MM.1S (cell line): ENCODE data around the gene ACTR1B.
"Not testable (repeated sequence)": the region's sequence is repeated elsewhere in the genome, so short reads cannot be mapped to it uniquely, and the experiment has no call there.

Experiments
- DNase-seq: peaks from one replicate; pipeline ENCODE4 v3.0.0-alpha.2; 2015
- H2AFZ ChIP-seq: fragments of 300-600 bp; sonication (generic); 2 replicates; pipeline ENCODE4 v1.6.0; 2016; ENCODE audit warnings: antibody characterized with exemption, low read length
- H3F3A ChIP-seq: fragments of 300-600 bp; sonication (generic); 2 replicates; pipeline ENCODE4 v1.6.1; 2016; ENCODE audit warnings: mild to moderate bottlenecking, antibody characterized with exemption, low read length, moderate library complexity, mixed read lengths; ENCODE audit not compliant: insufficient read depth
- H3K27ac ChIP-seq: fragments of 300-600 bp; sonication (generic); 2 replicates; pipeline ENCODE4 v1.5.1; 2016; ENCODE audit warnings: mild to moderate bottlenecking, low read length
- H3K27me3 ChIP-seq: fragments of 300-600 bp; sonication (generic); replicated peaks from 2 replicates; pipeline ENCODE4 v1.6.0; 2016; ENCODE audit warnings: low read length; ENCODE audit not compliant: insufficient read depth
- H3K36me3 ChIP-seq: fragments of 300-600 bp; sonication (generic); replicated peaks from 2 replicates; pipeline ENCODE4 v1.6.1; 2016; ENCODE audit warnings: mild to moderate bottlenecking, low read length, mixed read lengths; ENCODE audit not compliant: insufficient read depth
- H3K4me1 ChIP-seq: fragments of 300-600 bp; sonication (generic); 2 replicates; pipeline ENCODE4 v1.6.1; 2016; ENCODE audit warnings: low read length, mixed read lengths
- H3K4me2 ChIP-seq: fragments of 300-600 bp; sonication (generic); 2 replicates; pipeline ENCODE4 v1.6.0; 2016; ENCODE audit warnings: low read depth, low read length
- H3K4me3 ChIP-seq: fragments of 300-600 bp; sonication (generic); 2 replicates; pipeline ENCODE4 v1.5.1; 2016; ENCODE audit warnings: low read length, mixed read lengths
- H3K79me2 ChIP-seq: fragments of 300-600 bp; sonication (generic); 2 replicates; pipeline ENCODE4 v1.6.1; 2016; ENCODE audit warnings: mixed run types, low read length, mixed read lengths
- H3K9ac ChIP-seq: fragments of 300-600 bp; sonication (generic); 2 replicates; pipeline ENCODE4 v1.6.1; 2016; ENCODE audit warnings: low read length, mixed read lengths
- H3K9me2 ChIP-seq: fragments of 300-600 bp; sonication (generic); replicated peaks from 2 replicates; pipeline ENCODE4 v1.6.1; 2016; ENCODE audit warnings: mild to moderate bottlenecking, low read length, mixed read lengths; ENCODE audit not compliant: insufficient read depth
- H3K9me3 ChIP-seq: fragments of 300-600 bp; sonication (generic); replicated peaks from 2 replicates; pipeline ENCODE4 v1.6.1; 2016; ENCODE audit warnings: mild to moderate bottlenecking, low read length, mixed read lengths; ENCODE audit not compliant: insufficient read depth
- H4K20me1 ChIP-seq: fragments of 300-600 bp; sonication (generic); 2 replicates; pipeline ENCODE4 v1.6.1; 2016; ENCODE audit warnings: mild to moderate bottlenecking, low read length, moderate library complexity, mixed read lengths; ENCODE audit not compliant: insufficient read depth
- EZH2 ChIP-seq: fragments of 300-600 bp; sonication (generic); optimal IDR thresholded peaks from 2 replicates; pipeline ENCODE3; 2017; ENCODE audit warnings: low read depth, mild to moderate bottlenecking, antibody characterized with exemption, low read length, mixed read lengths
- EZH2phosphoT487 ChIP-seq: fragments of 300-600 bp; sonication (generic); IDR thresholded peaks from 2 replicates; pipeline ENCODE4 v1.6.1; 2018; ENCODE audit warnings: antibody characterized with exemption, low read length
- TF ChIP-seq, protein P1 (sequence below): fragments of 300-600 bp; sonication (generic); IDR thresholded peaks from 2 replicates; pipeline ENCODE4 v1.5.1; 2016; ENCODE audit warnings: antibody characterized with exemption, low read length, mixed read lengths

Gene ACTR1B

DNA sequence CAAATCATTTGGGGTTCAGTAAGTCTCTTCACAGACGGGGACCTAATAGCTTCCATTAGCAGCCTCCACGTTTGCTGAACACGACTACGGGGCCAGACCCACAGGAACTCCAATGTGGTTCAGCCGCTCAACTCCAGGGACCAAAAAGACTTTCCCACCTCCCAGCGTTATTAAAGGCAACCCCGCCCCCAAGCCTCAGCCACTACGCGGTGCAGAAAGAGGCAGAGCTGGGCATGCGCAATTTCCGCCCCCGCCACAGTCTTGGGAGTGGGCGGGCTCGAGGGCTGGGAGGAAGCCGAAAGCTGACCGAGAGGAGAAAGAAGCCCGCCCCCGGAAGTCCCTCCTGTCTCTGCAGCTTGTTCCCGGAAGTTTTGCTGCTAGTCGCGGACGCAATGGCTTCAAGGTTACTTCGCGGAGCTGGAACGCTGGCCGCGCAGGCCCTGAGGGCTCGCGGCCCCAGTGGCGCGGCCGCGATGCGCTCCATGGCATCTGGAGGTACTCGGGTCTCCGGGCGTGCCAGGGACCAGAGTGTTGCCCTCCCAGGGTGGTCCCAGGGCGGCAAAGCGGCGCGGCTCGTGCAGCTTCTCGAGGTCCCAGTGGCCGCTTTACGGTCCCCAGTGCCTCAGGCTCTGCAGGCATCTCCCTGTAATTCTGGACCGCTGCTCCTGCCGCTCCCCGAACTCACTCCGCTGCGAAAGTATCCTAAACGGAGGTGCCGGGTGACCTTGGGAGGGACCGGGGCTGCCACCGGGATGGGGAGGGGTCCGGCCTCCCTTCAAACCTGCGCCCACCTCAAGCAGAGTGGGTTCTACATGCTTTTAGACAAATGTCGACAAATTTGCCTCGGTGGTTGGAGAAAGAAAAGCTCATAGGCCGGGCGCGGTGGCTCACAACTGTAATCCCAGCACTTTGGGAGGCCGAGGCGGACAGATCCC, 17.9 kb downstream of the ACTR1B start, which contains the start of gene COX5B:
TSS of gene COX5B (plus strand) at position 368 of the 935 bp plus-strand sequence. CDS start at position 393, 25 bp downstream.
- Histone ChIP-seq H3K4me3 (peak within 1 kb of the TSS; percentile 100), H3K79me2 (peaks cover 25% of the 10 kb centered on the region), H3K27ac (peak within 1 kb of the TSS; percentile 57; the same call in 1 of the 2 replicates), H3K4me2 (peak within 1 kb of the TSS; percentile 89), H3F3A (peaks cover 15% of the 10 kb centered on the region), H3K4me1 (peaks cover 5% of the 10 kb centered on the region; the same call in 1 of the 2 replicates), H4K20me1 (no peaks in the 10 kb centered on the region), H3K36me3 (peaks cover 13% of the 10 kb centered on the region; the same call in 1 of the 2 replicates), H3K9me2 (no peaks in the 10 kb centered on the region), H3K9ac (peak within 1 kb of the TSS; percentile 98), H3K27me3 (no peaks in the 10 kb centered on the region), H3K9me3 (no peaks in the 10 kb centered on the region), H2AFZ (peak within 1 kb of the TSS; percentile 88)
- no peak for TF ChIP-seq EZH2
- TF ChIP-seq, protein P1, sequence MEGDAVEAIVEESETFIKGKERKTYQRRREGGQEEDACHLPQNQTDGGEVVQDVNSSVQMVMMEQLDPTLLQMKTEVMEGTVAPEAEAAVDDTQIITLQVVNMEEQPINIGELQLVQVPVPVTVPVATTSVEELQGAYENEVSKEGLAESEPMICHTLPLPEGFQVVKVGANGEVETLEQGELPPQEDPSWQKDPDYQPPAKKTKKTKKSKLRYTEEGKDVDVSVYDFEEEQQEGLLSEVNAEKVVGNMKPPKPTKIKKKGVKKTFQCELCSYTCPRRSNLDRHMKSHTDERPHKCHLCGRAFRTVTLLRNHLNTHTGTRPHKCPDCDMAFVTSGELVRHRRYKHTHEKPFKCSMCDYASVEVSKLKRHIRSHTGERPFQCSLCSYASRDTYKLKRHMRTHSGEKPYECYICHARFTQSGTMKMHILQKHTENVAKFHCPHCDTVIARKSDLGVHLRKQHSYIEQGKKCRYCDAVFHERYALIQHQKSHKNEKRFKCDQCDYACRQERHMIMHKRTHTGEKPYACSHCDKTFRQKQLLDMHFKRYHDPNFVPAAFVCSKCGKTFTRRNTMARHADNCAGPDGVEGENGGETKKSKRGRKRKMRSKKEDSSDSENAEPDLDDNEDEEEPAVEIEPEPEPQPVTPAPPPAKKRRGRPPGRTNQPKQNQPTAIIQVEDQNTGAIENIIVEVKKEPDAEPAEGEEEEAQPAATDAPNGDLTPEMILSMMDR: no peak
- no peak for TF ChIP-seq EZH2phosphoT487
- DNase-seq: peak; percentile 98

DNA sequence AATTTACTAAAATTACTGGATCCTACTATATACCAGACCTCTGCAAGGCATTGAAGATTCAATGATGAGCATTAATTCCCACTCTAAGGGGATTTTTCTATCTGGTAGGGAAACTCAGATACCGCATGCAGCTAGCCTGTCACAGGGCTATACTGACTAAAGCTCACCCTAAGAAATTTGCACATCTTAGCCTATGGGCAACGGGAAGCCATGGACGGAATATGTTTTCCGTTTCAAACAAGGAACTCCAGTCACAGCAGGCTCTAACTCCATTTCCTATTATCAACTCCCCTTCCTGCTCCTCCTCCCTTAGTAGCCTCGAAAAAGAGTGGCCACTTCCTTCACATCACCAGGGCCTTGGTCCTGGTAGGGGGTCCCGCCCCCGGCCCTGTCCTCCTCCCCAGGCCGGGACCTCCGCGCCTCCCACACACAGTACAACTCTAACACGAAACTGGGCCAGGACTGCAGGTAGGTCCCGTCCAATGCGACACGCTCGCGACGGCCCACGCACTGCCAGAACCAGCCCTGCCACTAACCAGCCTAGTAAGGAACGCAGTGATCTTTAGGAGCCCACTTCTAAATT, 18.6 kb downstream of the ACTR1B start:
- TF ChIP-seq, protein P1: no peak
- TF ChIP-seq EZH2: no peak
- no peak for TF ChIP-seq EZH2phosphoT487
- H3K27ac ChIP-seq: peak overlapping the region; percentile 35; the same call in 1 of the 2 replicates
- DNase-seq: no peak

DNA sequence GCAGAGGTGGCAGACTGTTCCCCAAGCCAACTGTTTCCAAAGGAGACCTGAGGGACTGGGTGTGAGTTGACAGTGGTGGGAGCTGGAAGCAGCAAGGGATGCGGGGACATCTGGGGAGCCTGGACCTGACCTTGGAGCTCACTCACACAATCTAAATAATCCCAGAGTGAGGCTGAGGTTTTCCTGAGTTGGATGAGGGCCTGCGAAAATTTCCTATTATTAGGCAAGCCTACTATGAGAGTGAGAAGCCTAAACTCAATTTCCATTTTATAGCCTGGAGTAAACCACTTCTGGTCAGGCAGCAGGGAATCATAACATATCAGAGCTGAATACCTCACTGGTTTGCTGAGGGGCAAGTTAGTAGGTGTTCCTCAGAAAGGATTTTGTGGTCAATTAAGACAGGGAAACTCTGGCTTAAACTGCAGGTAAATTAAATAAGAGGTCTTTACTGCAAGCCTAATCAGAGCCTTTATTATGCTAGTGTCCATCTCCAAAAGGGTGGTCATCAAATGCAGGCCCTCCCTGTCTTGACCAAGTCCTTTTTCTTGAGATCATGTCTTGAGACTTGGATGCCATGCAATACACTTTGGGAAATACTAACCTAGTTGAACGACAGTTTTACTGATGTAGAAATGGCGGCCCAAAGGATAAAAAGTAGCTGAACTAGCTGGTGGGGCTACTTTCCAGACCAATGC, 19.7 kb downstream of the ACTR1B start:
- TF ChIP-seq EZH2 (no peak), EZH2phosphoT487 (no peak)
- TF ChIP-seq, protein P1: no peak
- H3K27ac ChIP-seq: no peak overlapping the region
- H3K9ac ChIP-seq: no peak overlapping the region

More for the DNA sequence above, 18.6 kb downstream of the ACTR1B start:
- H2AFZ ChIP-seq: peak overlapping the region; percentile 88
- H3K79me2 ChIP-seq: peaks cover 25% of the 10 kb centered on the region
- peaks cover 14% of the 10 kb centered on the region for H3F3A ChIP-seq
- H3K9me2 ChIP-seq: no peaks in the 10 kb centered on the region
- peak overlapping the region; percentile 100 for H3K4me3 ChIP-seq
- H3K4me2 ChIP-seq: peak overlapping the region; percentile 89
- peak overlapping the region; percentile 52; the same call in 1 of the 2 replicates for H3K9ac ChIP-seq
- H3K36me3 ChIP-seq: peaks cover 13% of the 10 kb centered on the region; the same call in 1 of the 2 replicates
- H3K4me1 ChIP-seq: peaks cover 5% of the 10 kb centered on the region; the same call in 1 of the 2 replicates
- no peaks in the 10 kb centered on the region for H4K20me1 ChIP-seq
- H3K27me3 ChIP-seq: no peaks in the 10 kb centered on the region
- no peaks in the 10 kb centered on the region for H3K9me3 ChIP-seq

DNA sequence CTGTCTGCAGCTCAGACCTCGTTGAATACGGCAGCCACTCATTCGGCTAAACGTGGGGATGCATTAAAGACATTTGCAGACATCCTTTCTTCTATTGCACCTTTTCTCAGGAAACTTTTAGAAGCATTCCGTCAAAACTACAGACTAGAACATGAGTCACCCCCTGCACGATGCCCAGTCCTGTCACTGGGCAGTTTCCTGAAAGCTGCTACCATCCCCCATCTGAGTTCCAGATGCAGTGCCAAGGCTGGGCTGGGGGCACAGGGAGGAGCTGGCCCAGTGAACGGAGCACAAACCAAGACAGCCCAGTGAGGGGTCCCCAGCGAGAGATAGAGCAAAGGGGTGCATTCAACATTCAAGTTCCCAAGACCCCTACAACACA, 37.8 kb downstream of the ACTR1B start:
- H3K27ac ChIP-seq, H3F3A ChIP-seq, H3K4me3 ChIP-seq, H3K27me3 ChIP-seq, H4K20me1 ChIP-seq, H3K4me2 ChIP-seq, H3K9me2 ChIP-seq, DNase-seq, H3K4me1 ChIP-seq, H2AFZ ChIP-seq, H3K9me3 ChIP-seq, H3K79me2 ChIP-seq, H3K9ac ChIP-seq, H3K36me3 ChIP-seq: not testable (repeated sequence)

More for the DNA sequence above, 19.7 kb downstream of the ACTR1B start:
- Histone ChIP-seq H3K27me3 (no peaks in the 10 kb centered on the region), H3K4me1 (peaks cover 5% of the 10 kb centered on the region; the same call in 1 of the 2 replicates), H3F3A (peaks cover 13% of the 10 kb centered on the region), H3K79me2 (peaks cover 25% of the 10 kb centered on the region), H4K20me1 (no peaks in the 10 kb centered on the region), H3K9me2 (no peaks in the 10 kb centered on the region), H3K9me3 (no peaks in the 10 kb centered on the region), H3K36me3 (peaks cover 13% of the 10 kb centered on the region; the same call in 1 of the 2 replicates), H3K4me2 (no peak overlapping the region), H3K4me3 (no peak overlapping the region), H2AFZ (no peak overlapping the region)
- DNase-seq: no peak
